ENCODE data around the gene WDR18.

WDR18 gene

DNA sequence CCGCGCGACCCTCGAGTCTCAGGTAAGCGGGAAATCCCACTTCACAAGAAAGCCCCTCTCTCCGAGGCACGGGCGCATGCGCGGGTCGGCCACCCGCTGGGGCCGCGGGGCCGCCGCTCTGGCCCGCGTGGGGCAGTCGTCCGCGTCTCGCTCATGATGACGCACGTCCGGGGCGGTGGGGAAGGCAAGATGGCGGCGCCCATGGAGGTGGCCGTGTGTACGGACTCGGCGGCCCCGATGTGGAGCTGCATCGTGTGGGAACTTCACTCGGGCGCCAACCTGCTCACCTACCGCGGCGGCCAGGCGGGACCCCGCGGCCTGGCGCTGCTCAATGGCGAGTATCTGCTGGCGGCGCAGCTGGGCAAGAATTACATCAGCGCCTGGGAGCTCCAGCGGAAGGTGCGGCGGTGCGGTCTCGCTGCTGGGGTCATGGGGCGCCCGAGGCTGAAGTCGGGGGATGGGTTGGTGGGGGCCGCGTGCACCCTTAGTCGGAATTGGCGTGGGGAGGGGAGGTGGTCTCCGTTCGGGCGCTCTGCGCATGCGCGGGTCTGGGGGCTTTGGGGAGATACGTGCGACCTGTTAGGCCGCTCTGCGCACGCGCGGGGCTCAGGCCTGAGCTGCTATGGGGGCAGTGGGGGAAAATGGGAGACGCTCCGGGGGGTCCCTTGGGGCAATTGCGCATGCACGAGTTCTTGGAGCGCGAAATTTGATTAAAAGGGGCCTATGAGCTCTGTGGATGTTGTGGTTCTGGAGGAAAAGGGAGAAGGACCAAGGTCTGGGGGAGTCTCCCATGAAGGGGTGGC is at the start of gene WDR18:
TSS of gene WDR18 (plus strand) at position 181 of the 803 bp plus-strand sequence. CDS start at position 190, 9 bp downstream.
- DNase-seq = peak; percentile 87

- DNase-seq = no peak
Observed at GRCh38 chr19:934865-935479, 49.2 kb upstream of the WDR18 start.

- no peak for DNase-seq
Observed at GRCh38 chr19:936175-936546, 48.0 kb upstream of the WDR18 start.

DNA sequence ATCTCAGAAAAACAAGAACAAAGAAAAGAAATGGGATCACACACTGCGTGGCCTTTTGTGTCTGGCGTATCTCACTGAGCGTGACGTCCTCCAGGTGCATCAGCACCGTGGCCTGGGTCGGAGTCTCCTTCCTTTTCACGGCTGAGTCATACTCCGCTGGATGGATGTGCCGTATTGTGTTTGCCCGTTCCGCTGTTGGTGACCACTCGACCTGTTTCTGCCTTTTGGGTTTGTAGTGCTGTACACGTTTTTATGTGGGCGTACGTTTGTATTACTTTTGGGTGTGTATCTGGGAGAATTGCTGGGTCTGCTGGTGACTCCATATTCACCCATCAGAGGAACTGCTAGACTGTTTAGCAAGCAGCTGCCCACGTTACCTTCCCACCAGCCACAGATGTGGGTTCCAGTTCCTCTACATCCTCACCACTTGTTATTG is 46.9 kb upstream of the WDR18 start:
- DNase-seq = peak; percentile 37

- DNase-seq = no peak
Observed at GRCh38 chr19:938233-938923, 45.8 kb upstream of the WDR18 start.

DNA sequence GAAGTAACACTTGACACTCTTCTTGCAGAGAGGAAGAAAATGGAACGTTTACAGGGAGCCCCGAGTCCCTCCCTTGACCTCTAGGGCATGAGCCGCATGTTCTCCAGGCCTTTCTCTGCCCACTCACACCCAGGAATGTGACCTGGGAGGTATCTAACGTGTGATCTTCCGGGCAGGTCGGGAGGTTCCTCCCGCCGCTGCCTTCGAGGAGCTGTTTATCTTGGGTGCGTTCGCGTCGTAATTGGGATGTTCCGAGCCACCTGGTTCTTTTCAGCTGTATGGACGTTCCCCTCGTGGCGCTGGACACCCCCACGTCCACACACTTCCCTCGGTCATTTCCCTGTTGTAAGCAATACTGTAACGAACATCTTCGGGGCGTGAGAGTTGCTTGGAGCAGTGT is 44.7 kb upstream of the WDR18 start:
- no peak for DNase-seq

DNA sequence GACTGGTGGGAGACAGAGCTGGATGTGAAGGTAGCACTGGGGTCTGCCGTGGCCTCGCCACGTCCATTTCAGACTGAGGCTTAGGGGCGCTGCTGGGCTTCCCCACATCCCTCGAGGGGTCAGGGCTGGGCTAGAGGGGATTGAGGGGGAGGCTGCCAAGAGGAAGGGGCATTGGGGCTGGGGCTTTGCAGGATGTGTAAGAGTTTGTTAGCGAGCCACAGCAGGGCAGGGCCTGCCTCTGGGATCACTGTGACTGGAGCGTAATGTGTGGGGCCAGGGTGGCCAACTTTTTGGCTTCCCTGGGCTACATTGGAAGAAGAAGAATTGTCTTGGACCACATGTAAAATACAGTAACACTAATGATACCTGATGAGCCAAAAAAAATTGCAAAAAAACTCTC is 44.2 kb upstream of the WDR18 start:
- DNase-seq = no peak

GRCh38 chr19:940591-941291 is 43.4 kb upstream of the WDR18 start:
- DNase-seq = peak; percentile 79

DNA sequence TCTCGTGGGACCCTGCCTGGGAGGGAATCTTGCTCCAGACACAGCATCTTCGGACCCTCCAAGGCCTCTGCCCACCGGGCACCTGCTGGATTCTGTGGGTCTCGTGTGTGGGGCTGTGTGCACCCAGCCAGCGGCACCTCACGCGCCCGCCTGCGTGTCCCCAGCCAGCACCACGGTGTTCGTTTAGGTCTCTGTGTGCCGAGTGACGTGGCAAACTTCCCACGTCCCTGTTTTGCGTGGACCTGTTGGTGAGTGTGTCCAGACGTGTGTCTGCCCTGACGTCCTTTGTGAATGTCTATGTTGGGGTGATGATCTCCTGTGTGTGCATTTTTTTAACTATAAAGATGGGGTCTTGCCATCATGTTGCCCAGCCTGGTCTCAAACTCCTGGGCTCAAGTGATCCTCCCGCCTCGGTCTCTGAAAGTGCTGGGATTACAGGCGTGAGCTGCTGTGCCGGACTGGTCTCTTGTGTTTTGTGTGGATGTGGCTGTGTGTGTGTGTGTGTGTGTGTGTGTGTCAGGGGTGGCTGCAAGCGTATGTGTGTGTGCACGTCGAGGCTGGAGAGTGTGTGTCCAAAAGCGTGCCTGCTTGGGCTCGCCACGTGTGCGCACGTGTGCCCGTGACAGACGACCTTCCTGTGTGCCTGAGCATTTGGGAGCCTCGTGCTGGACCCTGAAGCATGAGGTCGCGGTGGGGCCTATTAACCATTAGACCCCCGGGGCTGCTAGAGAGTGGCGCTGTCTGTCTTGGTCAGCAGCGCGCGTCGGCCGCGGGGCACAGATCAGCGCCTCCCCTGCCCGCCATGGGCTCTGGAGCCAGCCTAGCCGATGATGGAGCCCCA is 42.6 kb upstream of the WDR18 start:
- DNase-seq = no peak

GRCh38 chr19:942133-942645 is 42.0 kb upstream of the WDR18 start:
- no peak for DNase-seq

DNA sequence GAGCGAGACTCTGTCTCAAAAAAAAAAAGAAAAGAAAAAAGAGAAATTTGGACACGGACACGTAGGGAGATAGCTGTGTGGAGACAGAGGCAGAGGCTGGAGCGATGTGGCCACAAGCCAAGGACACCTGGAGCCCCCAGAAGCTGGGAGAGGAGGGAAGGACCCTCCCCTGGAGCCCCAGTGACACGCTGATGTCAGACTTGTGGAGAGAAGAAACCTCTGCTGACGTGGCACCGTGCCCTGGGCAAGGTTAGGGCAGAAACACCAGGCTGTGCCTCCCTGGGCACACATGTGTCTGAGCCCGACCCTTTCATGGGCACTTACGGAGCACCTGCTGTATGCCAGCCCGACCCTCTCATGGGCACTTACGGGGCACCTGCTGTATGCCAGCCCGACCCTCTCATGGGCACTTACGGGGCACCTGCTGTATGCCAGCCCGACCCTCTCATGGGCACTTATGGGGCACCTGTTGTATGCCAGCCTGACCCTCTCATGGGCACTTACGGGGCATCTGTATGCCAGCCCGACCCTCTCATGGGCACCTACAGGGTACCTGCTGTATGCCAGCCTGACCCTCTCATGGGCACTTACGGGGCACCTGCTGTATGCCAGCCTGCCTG is 40.5 kb upstream of the WDR18 start:
- DNase-seq = no peak

- no peak for DNase-seq
Observed at GRCh38 chr19:944171-944567, 40.0 kb upstream of the WDR18 start.

DNA sequence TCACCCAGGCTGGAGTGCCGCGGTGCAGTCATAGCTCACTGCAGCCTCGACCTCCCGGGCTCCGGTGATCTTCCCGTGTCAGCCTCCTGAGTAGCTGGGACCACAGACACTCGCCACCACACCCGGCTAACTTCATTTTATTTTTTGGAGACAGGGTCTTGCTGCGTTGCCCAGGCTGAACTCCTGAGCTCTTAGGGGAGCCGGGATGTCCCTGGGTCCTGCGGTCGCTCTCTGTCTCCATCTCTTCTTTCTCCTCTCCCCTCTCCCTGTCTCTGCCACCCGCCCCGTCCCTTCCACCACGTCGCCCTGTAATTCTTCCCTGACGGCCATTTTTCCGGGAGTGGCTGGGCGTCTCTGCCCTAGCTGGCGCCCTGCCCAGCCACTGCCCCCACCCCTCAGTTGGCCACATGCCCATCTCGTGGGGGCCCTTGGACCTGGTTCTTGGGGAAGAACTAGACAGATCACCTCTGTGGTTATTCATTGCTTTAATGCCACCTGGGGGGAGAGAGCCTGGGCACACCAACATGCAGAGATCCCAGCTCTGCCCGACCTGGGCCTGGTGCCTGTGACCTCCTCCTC is 39.4 kb upstream of the WDR18 start:
- DNase-seq = no peak

GRCh38 chr19:945401-946252 is 38.5 kb upstream of the WDR18 start:
- no peak for DNase-seq

- no peak for DNase-seq
Observed at GRCh38 chr19:947090-947706, 36.9 kb upstream of the WDR18 start.

GRCh38 chr19:947707-948539 is 36.2 kb upstream of the WDR18 start:
- no peak for DNase-seq

DNA sequence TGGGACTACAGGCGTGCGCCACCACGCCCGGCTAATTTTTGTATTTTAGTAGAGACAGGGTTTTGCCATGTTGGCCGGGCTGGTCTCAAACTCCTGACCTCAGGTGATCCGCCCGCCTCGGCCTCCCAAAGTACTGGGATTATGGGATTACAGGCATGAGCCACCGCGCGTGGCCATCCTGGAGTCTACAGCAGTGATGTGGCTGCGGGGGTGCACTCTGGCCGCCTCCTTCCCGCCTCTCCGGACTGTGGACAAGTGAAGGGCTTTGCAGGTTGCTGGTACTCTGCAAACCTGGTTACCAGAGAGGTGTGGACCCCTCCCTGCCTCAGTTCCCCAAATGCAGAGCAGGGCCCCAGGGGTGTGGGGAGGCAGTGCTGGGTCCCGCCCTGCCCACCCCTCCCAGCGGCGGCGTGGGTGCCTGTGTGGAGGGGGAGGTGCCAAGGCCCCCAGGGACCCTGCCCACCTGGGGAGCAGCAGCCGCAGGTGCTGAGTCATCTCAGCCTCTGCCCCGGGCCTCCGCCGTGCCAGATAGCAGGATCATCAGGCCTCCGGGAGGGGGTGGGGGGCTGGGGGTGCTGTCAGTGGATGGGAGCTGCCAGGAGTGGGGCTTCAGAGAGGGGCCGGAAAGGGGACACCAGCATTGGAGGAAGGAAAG is 35.2 kb upstream of the WDR18 start:
- DNase-seq = no peak

- no peak for DNase-seq
Observed at GRCh38 chr19:950352-951066, 33.6 kb upstream of the WDR18 start.

All from activated T-cell treated with anti-CD3 and anti-CD28 coated beads, Interleukin-2, amount 50 U/mL, for 1 hour (primary cell).